Astrocyte of the spinal cord (primary cell): ENCODE measurements around the gene SH3PXD2B.

Experiments
- DNase-seq: peaks from one replicate; pipeline ENCODE4 v3.0.0; 2011; ENCODE audit warnings: low read depth, low spot score
- H3K4me3 ChIP-seq: 2 replicates; pipeline ENCODE4 v1.5.1; 2011; ENCODE audit warnings: low read depth, mild to moderate bottlenecking, low read length, moderate library complexity
- CTCF ChIP-seq: IDR thresholded peaks from 2 replicates; pipeline ENCODE4 v1.5.1; 2012; ENCODE audit warnings: low read depth, mild to moderate bottlenecking, low read length, inconsistent platforms
- in situ Hi-C: cut with HindIII; loops from 2 replicates; pipeline ENCODE4 v1.10.0; 2017; ENCODE audit warnings: low sequenced_read_pairs

Gene SH3PXD2B

GRCh38 chr5:172284611-172284980, 169.7 kb downstream of the SH3PXD2B start:
- DNase-seq: no peak
- no peak for TF ChIP-seq CTCF
- in situ Hi-C loops: no loop called here
- H3K4me3 ChIP-seq: peak overlapping the region; percentile 70

- no peak for TF ChIP-seq CTCF
- H3K4me3 ChIP-seq: peak overlapping the region; percentile 70
- peak; percentile 80 for DNase-seq
- in situ Hi-C loops: no loop called here
Observed at GRCh38 chr5:172283862-172284610, 170.3 kb downstream of the SH3PXD2B start.

GRCh38 chr5:172283020-172283861, 171.1 kb downstream of the SH3PXD2B start, which contains the start of gene UBTD2:
Gene UBTD2 (minus strand): TSS chr5:172283764. CDS start chr5:172283665, 99 bp downstream.
- in situ Hi-C loops: no loop called here

GRCh38 chr5:172282272-172283019, 171.9 kb downstream of the SH3PXD2B start:
- in situ Hi-C loops: no loop called here
- TF ChIP-seq CTCF: no peak
- DNase-seq: peak; percentile 32
- peak overlapping the region; percentile 82 for H3K4me3 ChIP-seq

More at GRCh38 chr5:172283020-172283861, 171.1 kb downstream of the SH3PXD2B start, which contains the start of gene UBTD2:
- peak; percentile 76 for DNase-seq
- TF ChIP-seq CTCF: peak; percentile 42
- peak within 1 kb of the TSS; percentile 82 for H3K4me3 ChIP-seq

GRCh38 chr5:172281346-172281745, 173.0 kb downstream of the SH3PXD2B start:
- TF ChIP-seq CTCF: no peak
- peak overlapping the region; percentile 82 for H3K4me3 ChIP-seq

GRCh38 chr5:172280929-172281328, 173.4 kb downstream of the SH3PXD2B start:
- DNase-seq: peak; percentile 60
- in situ Hi-C loops: no loop called here
- no peak for TF ChIP-seq CTCF
- H3K4me3 ChIP-seq: peak overlapping the region; percentile 82

More at GRCh38 chr5:172281346-172281745, 173.0 kb downstream of the SH3PXD2B start:
- in situ Hi-C loops: no loop called here
- DNase-seq: no peak
